Neuronal stem cell (in vitro differentiated cells): Measurements from ENCODE around the gene PTPRD.

Experiments used
- DNase-seq: peaks from one replicate; pipeline ENCODE4 v3.0.0-alpha.2; 2013; ENCODE audit warnings: low spot score
- H2AFZ ChIP-seq: one replicate; pipeline ENCODE4 v1.6.1; 2013; ENCODE audit warnings: mild to moderate bottlenecking, low read length, inconsistent platforms
- H2AK5ac ChIP-seq: 2 replicates; pipeline ENCODE4 v1.6.1; 2013; ENCODE audit warnings: low read depth, mild to moderate bottlenecking, inconsistent platforms, low read length, moderate library complexity, mixed read lengths
- H2BK120ac ChIP-seq: 2 replicates; pipeline ENCODE4 v1.6.1; 2013; ENCODE audit warnings: low read depth, mild to moderate bottlenecking, inconsistent platforms, low read length, moderate library complexity, mixed read lengths
- H2BK12ac ChIP-seq: one replicate; pipeline ENCODE4 v1.6.1; 2013; ENCODE audit warnings: low read length, inconsistent platforms
- H2BK15ac ChIP-seq: 2 replicates; pipeline ENCODE4 v1.6.1; 2013; ENCODE audit warnings: mild to moderate bottlenecking, low read length, inconsistent platforms, mixed read lengths
- H2BK5ac ChIP-seq: one replicate; pipeline ENCODE4 v1.6.1; 2013; ENCODE audit warnings: inconsistent platforms, mild to moderate bottlenecking, low read length, moderate library complexity
- H3K14ac ChIP-seq: one replicate; pipeline ENCODE4 v1.6.1; 2013; ENCODE audit warnings: low read length, inconsistent platforms
- H3K18ac ChIP-seq: 2 replicates; pipeline ENCODE4 v1.6.1; 2013; ENCODE audit warnings: low read length, inconsistent platforms
- H3K23ac ChIP-seq: 2 replicates; pipeline ENCODE4 v1.6.1; 2013; ENCODE audit warnings: low read depth, mild to moderate bottlenecking, mixed read lengths, low read length, inconsistent platforms; ENCODE audit not compliant: poor library complexity
- H3K27ac ChIP-seq: replicated peaks from 3 replicates; pipeline ENCODE4 v1.5.1; 2013; ENCODE audit warnings: low read length, inconsistent platforms
- H3K27me3 ChIP-seq, 3 experiments: 2 replicates each; pipeline ENCODE4 v1.6.1; 2013; ENCODE audit warnings: low read length in 3 of 3, mild to moderate bottlenecking in 2 of 3, inconsistent platforms in 1 of 3, low read depth in 1 of 3, mixed read lengths in 1 of 3, moderate library complexity in 1 of 3; ENCODE audit not compliant: control insufficient read depth in 3 of 3, insufficient read depth in 3 of 3
- H3K36me3 ChIP-seq, 2 donors: replicated peaks in 1 of 2; 2 replicates each; pipeline ENCODE4 v1.6.1; 2013; ENCODE audit warnings: low read length in 2 of 2; ENCODE audit not compliant: control insufficient read depth in 2 of 2, insufficient read depth in 2 of 2
- H3K4ac ChIP-seq: 2 replicates; pipeline ENCODE4 v1.6.1; 2013; ENCODE audit warnings: inconsistent platforms, mild to moderate bottlenecking, low read length, moderate library complexity
- H3K4me1 ChIP-seq, 2 donors: 1 replicate in 1 of 2; 2 replicates in 1 of 2; pipeline ENCODE4 v1.6.1; 2013; ENCODE audit warnings: low read length in 2 of 2, low read depth in 1 of 2; ENCODE audit not compliant: control insufficient read depth in 2 of 2, insufficient read depth in 1 of 2
- H3K4me2 ChIP-seq: one replicate; pipeline ENCODE4 v1.6.1; 2013; ENCODE audit warnings: mild to moderate bottlenecking, low read length, inconsistent platforms; ENCODE audit not compliant: insufficient read depth, poor library complexity, severe bottlenecking
- H3K4me3 ChIP-seq, 2 donors: 2 replicates each; pipeline ENCODE4 v1.5.1; 2013; ENCODE audit warnings: low read length in 2 of 2, mild to moderate bottlenecking in 2 of 2, inconsistent platforms in 1 of 2, moderate library complexity in 1 of 2
- H3K79me1 ChIP-seq: one replicate; pipeline ENCODE4 v1.6.1; 2013; ENCODE audit warnings: low read depth, mild to moderate bottlenecking, inconsistent platforms, low read length, moderate library complexity
- H3K9ac ChIP-seq: one replicate; pipeline ENCODE4 v1.6.1; 2013; ENCODE audit warnings: mild to moderate bottlenecking, low read depth, low read length, inconsistent platforms; ENCODE audit not compliant: poor library complexity
- H3K9me3 ChIP-seq, 2 donors: replicated peaks in 1 of 2; 2 replicates each; pipeline versions ENCODE3 to v1.6.1; 2013; ENCODE audit warnings: low read length in 2 of 2, mild to moderate bottlenecking in 2 of 2, inconsistent platforms in 1 of 2, low read depth in 1 of 2, mixed read lengths in 1 of 2, moderate library complexity in 1 of 2; ENCODE audit not compliant: control insufficient read depth in 2 of 2, insufficient read depth in 1 of 2
- H4K8ac ChIP-seq: one replicate; pipeline ENCODE4 v1.6.1; 2013; ENCODE audit warnings: low read depth, mild to moderate bottlenecking, inconsistent platforms, low read length, moderate library complexity
- H4K91ac ChIP-seq: one replicate; pipeline ENCODE4 v1.6.1; 2013; ENCODE audit warnings: low read length, low read depth, mild to moderate bottlenecking, inconsistent platforms; ENCODE audit not compliant: poor library complexity
- WGBS, 2 donors: extraction: QIAGEN DNeasy Blood & Tissue Kit; methylation state at CpG; one replicate each; pipeline ENCODE4 v1.1.7; 2013; ENCODE audit warnings: missing lambda C conversion rate in 2 of 2, mixed read lengths in 1 of 2; ENCODE audit not compliant: insufficient read length in 2 of 2, insufficient replicate concordance in 1 of 2; ENCODE audit errors: extremely low coverage in 2 of 2; 5-methylcytosine and 5-hydroxymethylcytosine counted together

Gene PTPRD

GRCh38 chr9:9202276-9202675 is 1410.5 kb downstream of the PTPRD start:
- Histone ChIP-seq H3K4ac (no peak overlapping the region), H3K79me1 (no peaks in the 10 kb centered on the region), H3K27ac (no peak overlapping the region), H4K91ac (no peak overlapping the region), H2BK5ac (no peak overlapping the region), H3K14ac (no peak overlapping the region), H3K9ac (no peak overlapping the region), H2BK15ac (no peak overlapping the region), H4K8ac (no peak overlapping the region), H2BK12ac (no peak overlapping the region), H3K23ac (no peak overlapping the region), H2AFZ (no peak overlapping the region), H2BK120ac (no peak overlapping the region), H3K18ac (no peak overlapping the region), H3K36me3 (no peaks in the 10 kb centered on the region), H3K4me2 (no peak overlapping the region), H3K27me3 (no peaks in the 10 kb centered on the region), H2AK5ac (no peak overlapping the region), H3K4me3 (no peak overlapping the region), H3K4me1 (no peaks in the 10 kb centered on the region), H3K9me3 (no peaks in the 10 kb centered on the region)
- DNase-seq = no peak
- no CpG with 5 or more reads among the region's 1 CpG for WGBS, 2 donors

GRCh38 chr9:9186086-9186485 is 1426.7 kb downstream of the PTPRD start:
- Histone ChIP-seq H2BK15ac (no peak overlapping the region), H3K27ac (no peak overlapping the region), H3K4me3 (no peak overlapping the region), H3K4me2 (no peak overlapping the region), H2BK120ac (no peak overlapping the region), H3K9me3 (no peaks in the 10 kb centered on the region), H4K91ac (no peak overlapping the region), H3K79me1 (no peaks in the 10 kb centered on the region), H3K36me3 (no peaks in the 10 kb centered on the region), H3K14ac (no peak overlapping the region), H3K18ac (no peak overlapping the region), H2AK5ac (no peak overlapping the region), H2BK5ac (no peak overlapping the region), H3K4ac (no peak overlapping the region), H3K9ac (no peak overlapping the region), H4K8ac (no peak overlapping the region), H3K23ac (no peak overlapping the region), H2BK12ac (no peak overlapping the region), H3K4me1 (no peaks in the 10 kb centered on the region), H3K27me3 (no peaks in the 10 kb centered on the region), H2AFZ (no peak overlapping the region)
- no CpG with 5 or more reads among the region's 1 CpG for WGBS, 2 donors
- no peak for DNase-seq

GRCh38 chr9:9182431-9182830 is 1430.4 kb downstream of the PTPRD start:
- no peak for DNase-seq
- no peaks in the 10 kb centered on the region for H3K4me1 ChIP-seq
- no CpG with 5 or more reads among the region's 2 CpGs for WGBS, 2 donors

GRCh38 chr9:9177081-9177480 is 1435.7 kb downstream of the PTPRD start:
- Histone ChIP-seq H2BK120ac (no peak overlapping the region), H2AK5ac (no peak overlapping the region), H3K18ac (no peak overlapping the region), H3K9me3 (no peaks in the 10 kb centered on the region), H4K91ac (no peak overlapping the region), H3K4me2 (no peak overlapping the region), H2BK15ac (no peak overlapping the region), H2BK12ac (no peak overlapping the region), H3K4me3 (no peak overlapping the region), H4K8ac (no peak overlapping the region), H3K27ac (peak overlapping the region; percentile 4), H3K4me1 (no peaks in the 10 kb centered on the region), H2AFZ (no peak overlapping the region), H3K9ac (no peak overlapping the region), H3K79me1 (no peaks in the 10 kb centered on the region), H3K14ac (no peak overlapping the region), H2BK5ac (no peak overlapping the region), H3K4ac (no peak overlapping the region), H3K23ac (no peak overlapping the region), H3K27me3 (no peaks in the 10 kb centered on the region), H3K36me3 (no peaks in the 10 kb centered on the region)
- no peak for DNase-seq
- WGBS, 2 donors = no CpG with 5 or more reads among the region's 1 CpG

More at GRCh38 chr9:9182431-9182830, 1430.4 kb downstream of the PTPRD start:
- Histone ChIP-seq H3K4me3 (no peak overlapping the region), H3K4ac (no peak overlapping the region), H3K9ac (no peak overlapping the region), H2BK15ac (no peak overlapping the region), H2AK5ac (no peak overlapping the region), H3K36me3 (no peaks in the 10 kb centered on the region), H3K4me2 (no peak overlapping the region), H3K9me3 (no peaks in the 10 kb centered on the region), H3K79me1 (no peaks in the 10 kb centered on the region), H2BK5ac (no peak overlapping the region), H4K91ac (no peak overlapping the region), H3K27me3 (no peaks in the 10 kb centered on the region), H2BK120ac (no peak overlapping the region), H3K27ac (no peak overlapping the region), H2AFZ (no peak overlapping the region), H3K14ac (no peak overlapping the region), H2BK12ac (no peak overlapping the region), H4K8ac (no peak overlapping the region), H3K23ac (no peak overlapping the region), H3K18ac (no peak overlapping the region)
